Left ventricle myocardium inferior (tissue), 1 donor: ENCODE measurements around the gene AR. TPM values are rescaled to one million over a fixed set of nuclear protein-coding genes. Genes with fewer than 3 reads are reported as not detected.
"Not testable (repeated sequence)": the region's sequence is repeated elsewhere in the genome, so short reads cannot be mapped to it uniquely, and the experiment has no call there.

Source experiments
- DNase-seq: peaks from one replicate; pipeline ENCODE4 v3.0.0-alpha.2; 2020
- H3K27ac ChIP-seq: fragments of 200-600 bp; replicated peaks from 2 replicates; pipeline ENCODE4 v1.8.0; 2021
- H3K27me3 ChIP-seq: fragments of 200-600 bp; 2 replicates; pipeline ENCODE4 v1.8.0; 2021; ENCODE audit warnings: low read depth
- H3K36me3 ChIP-seq: fragments of 200-600 bp; 2 replicates; pipeline ENCODE4 v1.8.0; 2021
- H3K4me1 ChIP-seq: fragments of 200-600 bp; 2 replicates; pipeline ENCODE4 v1.8.0; 2021
- H3K4me3 ChIP-seq: fragments of 200-600 bp; 2 replicates; pipeline ENCODE4 v1.8.0; 2021; ENCODE audit warnings: mild to moderate bottlenecking, moderate library complexity
- H3K9me3 ChIP-seq: fragments of 200-600 bp; replicated peaks from 2 replicates; pipeline ENCODE4 v1.8.0; 2021
- CTCF ChIP-seq: fragments of 200-600 bp; IDR thresholded peaks from 2 replicates; pipeline ENCODE4 v1.8.0; 2021; ENCODE audit warnings: antibody characterized with exemption, mild to moderate bottlenecking, borderline replicate concordance
- intact Hi-C: fragments of 100-400 bp; cut with micrococcal nuclease; formaldehyde crosslinking; loops from one replicate; pipeline ENCODE4 v1.11.0; 2022
- total RNA-seq: library from RNA; stranded (reverse); fragmentation: NEBNext Ultra II Directional; extraction: Animal tissue kit (Norgen Biotek cat#: 25700); gene quantifications from one replicate; pipeline ENCODE4 v1.2.1, GENCODE V29; 2021
- donor health status: DM: no; HTN: yes; CAD: no; lungs with severe emphysema.

AR gene
- total RNA-seq, 1 donor from 2014 or later = 18.4 TPM

- H3K36me3 ChIP-seq = no peaks in the 10 kb centered on the region
- no peaks in the 10 kb centered on the region for H3K4me1 ChIP-seq
- intact Hi-C loops = no loop called here
- no peak for DNase-seq
- TF ChIP-seq CTCF = no peak
- no peaks in the 10 kb centered on the region for H3K27me3 ChIP-seq
- H3K4me3 ChIP-seq = no peak overlapping the region
- peaks cover 20% of the 10 kb centered on the region for H3K9me3 ChIP-seq
- no peak overlapping the region for H3K27ac ChIP-seq
These were observed 75.4 kb downstream of the AR start for GRCh38 chrX:67619253-67619652.

- Histone ChIP-seq H3K27me3 (no peaks in the 10 kb centered on the region), H3K27ac (no peak overlapping the region), H3K9me3 (peaks cover 7% of the 10 kb centered on the region), H3K4me3 (no peak overlapping the region), H3K4me1 (no peaks in the 10 kb centered on the region), H3K36me3 (no peaks in the 10 kb centered on the region)
- intact Hi-C loops = no loop called here
- no peak for DNase-seq
- no peak for TF ChIP-seq CTCF
These were observed 78.3 kb downstream of the AR start for GRCh38 chrX:67622053-67622585.

- no peak for DNase-seq
- Histone ChIP-seq H3K36me3 (no peaks in the 10 kb centered on the region), H3K4me3 (no peak overlapping the region), H3K9me3 (peaks cover 7% of the 10 kb centered on the region), H3K27me3 (no peaks in the 10 kb centered on the region), H3K4me1 (no peaks in the 10 kb centered on the region), H3K27ac (no peak overlapping the region)
- TF ChIP-seq CTCF = no peak
- intact Hi-C loops = no loop called here
These were observed 80.5 kb downstream of the AR start for GRCh38 chrX:67624325-67624724.

- H3K9me3 ChIP-seq = no peaks in the 10 kb centered on the region
- H3K27ac ChIP-seq = no peak overlapping the region
- DNase-seq = no peak
- intact Hi-C loops = no loop called here
- H3K4me1 ChIP-seq = no peaks in the 10 kb centered on the region
- H3K4me3 ChIP-seq = no peak overlapping the region
- no peaks in the 10 kb centered on the region for H3K27me3 ChIP-seq
- H3K36me3 ChIP-seq = no peaks in the 10 kb centered on the region
- TF ChIP-seq CTCF = no peak
These were observed 91.6 kb downstream of the AR start for GRCh38 chrX:67635424-67635823.

GRCh38 chrX:67636532-67636931 lies 92.7 kb downstream of the AR start:
- Histone ChIP-seq H3K27ac (no peak overlapping the region), H3K36me3 (no peaks in the 10 kb centered on the region), H3K27me3 (no peaks in the 10 kb centered on the region), H3K4me1 (no peaks in the 10 kb centered on the region), H3K4me3 (no peak overlapping the region), H3K9me3 (no peaks in the 10 kb centered on the region)
- TF ChIP-seq CTCF = no peak
- intact Hi-C loops = no loop called here
- no peak for DNase-seq

- H3K27ac ChIP-seq, H3K4me1 ChIP-seq, DNase-seq, H3K36me3 ChIP-seq, H3K4me3 ChIP-seq, intact Hi-C loops, H3K27me3 ChIP-seq, H3K9me3 ChIP-seq: not testable (repeated sequence)
These were observed 93.5 kb downstream of the AR start for GRCh38 chrX:67637293-67637692.
